Stimulated activated CD8-positive, alpha-beta memory T cell treated with anti-CD3 and anti-CD28 coated beads, Interleukin-2, amount 100 ng/mL, for 48 hours (primary cell): Measurements from ENCODE around the gene CAMTA2.

Experiments
- DNase-seq, 2 donors: peaks; one replicate each; pipeline ENCODE4 v3.0.0-alpha.2; 2020; ENCODE audit warnings: low read depth in 2 of 2

Gene CAMTA2

GRCh38 chr17:4968486-4969046 is 18.9 kb downstream of the CAMTA2 start:
- DNase-seq: peak in 1 of 2 donors; percentile 34

GRCh38 chr17:4967539-4968485 is 19.7 kb downstream of the CAMTA2 start, which contains the start of gene SPAG7:
Gene SPAG7, minus strand, starts transcription at chr17:4967817. Its CDS starts 13 bp downstream, at chr17:4967804.
- DNase-seq: peak; percentile 90

GRCh38 chr17:4966844-4967538 is 20.5 kb downstream of the CAMTA2 start:
- peak; percentile 80 to 81 for DNase-seq

- no peak for DNase-seq
These were observed 22.0 kb downstream of the CAMTA2 start for GRCh38 chr17:4965311-4965986.

- no peak for DNase-seq
These were observed 27.1 kb downstream of the CAMTA2 start for GRCh38 chr17:4960279-4960922.

- no peak for DNase-seq
These were observed 28.1 kb downstream of the CAMTA2 start for GRCh38 chr17:4959261-4959965.

- DNase-seq: no peak
These were observed 29.4 kb downstream of the CAMTA2 start for GRCh38 chr17:4958102-4958501.

- DNase-seq: peak; percentile 26 to 29
These were observed 30.9 kb downstream of the CAMTA2 start for GRCh38 chr17:4956493-4957061.

GRCh38 chr17:4955091-4955490 is 32.4 kb downstream of the CAMTA2 start:
- DNase-seq: no peak

- DNase-seq: no peak
These were observed 34.0 kb downstream of the CAMTA2 start for GRCh38 chr17:4953451-4953961.

GRCh38 chr17:4951486-4951885 is 36.0 kb downstream of the CAMTA2 start:
- DNase-seq: no peak

GRCh38 chr17:4950746-4951204 is 36.7 kb downstream of the CAMTA2 start, which contains the start of gene ENO3:
Gene ENO3, plus strand, starts transcription at chr17:4951119. Its CDS starts 711 bp downstream, at chr17:4951830.
- DNase-seq: no peak

GRCh38 chr17:4950075-4950745 is 37.3 kb downstream of the CAMTA2 start:
- peak in 1 of 2 donors; percentile 27 for DNase-seq

- peak; percentile 66 to 79 for DNase-seq
These were observed 38.0 kb downstream of the CAMTA2 start for GRCh38 chr17:4949321-4950074.

GRCh38 chr17:4948931-4949320 is 38.5 kb downstream of the CAMTA2 start:
- peak; percentile 70 to 72 for DNase-seq

GRCh38 chr17:4948166-4948930 is 39.1 kb downstream of the CAMTA2 start, which contains the start of gene PFN1:
Gene PFN1, minus strand, starts transcription at chr17:4948530. Its CDS starts 136 bp downstream, at chr17:4948394.
- DNase-seq: peak; percentile 81 to 88

- peak; percentile 53 to 67 for DNase-seq
These were observed 39.9 kb downstream of the CAMTA2 start for GRCh38 chr17:4947411-4948165.
